NB4 (cell line): ENCODE results near the gene AMBRA1.

ENCODE experiments used
- DNase-seq: peaks from one replicate; pipeline ENCODE4 v3.0.0; 2010; ENCODE audit warnings: low read depth
- H3K4me3 ChIP-seq: one replicate; pipeline ENCODE4 v1.5.1; 2011; ENCODE audit warnings: mild to moderate bottlenecking, low read depth, low read length, moderate library complexity
- CTCF ChIP-seq: IDR thresholded peaks from one replicate; pipeline ENCODE4 v1.5.1; 2012; ENCODE audit warnings: low read depth, low read length
- MYC ChIP-seq: IDR thresholded peaks from 2 replicates; pipeline ENCODE4 v1.6.1; 2011; ENCODE audit warnings: low read depth, low read length
- POLR2A ChIP-seq: IDR thresholded peaks from 2 replicates; pipeline ENCODE4 v1.6.1; 2011; ENCODE audit warnings: mild to moderate bottlenecking; ENCODE audit not compliant: insufficient read length; ENCODE audit errors: extremely low read depth
- TF ChIP-seq, protein P1 (sequence below): IDR thresholded peaks from 2 replicates; pipeline ENCODE4 v1.6.1; 2011; ENCODE audit warnings: low read depth, low read length

Gene AMBRA1

DNA sequence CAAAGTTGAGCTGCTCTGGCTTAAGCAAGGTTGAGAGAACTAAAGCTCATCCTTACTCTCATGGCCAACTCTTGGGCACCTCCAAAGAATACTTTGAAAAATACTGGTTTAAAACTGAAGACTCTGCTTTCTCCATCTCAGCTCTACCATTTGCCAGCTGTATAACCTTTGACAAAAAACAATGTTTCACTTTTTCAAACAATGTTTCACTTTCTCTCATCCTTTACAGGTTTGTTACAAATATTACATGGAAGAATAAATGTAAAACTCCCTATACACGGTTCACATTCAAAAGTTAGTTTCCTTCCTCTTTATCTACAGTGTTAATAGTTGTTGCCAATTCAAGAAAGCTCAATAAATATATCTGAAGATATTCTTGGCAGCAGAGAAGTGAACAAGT, 19.2 kb downstream of the AMBRA1 start:
- no peak for TF ChIP-seq CTCF
- TF ChIP-seq MYC, result no peak
- no peak for TF ChIP-seq POLR2A
- TF ChIP-seq, protein P1, sequence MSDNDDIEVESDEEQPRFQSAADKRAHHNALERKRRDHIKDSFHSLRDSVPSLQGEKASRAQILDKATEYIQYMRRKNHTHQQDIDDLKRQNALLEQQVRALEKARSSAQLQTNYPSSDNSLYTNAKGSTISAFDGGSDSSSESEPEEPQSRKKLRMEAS, result no peak
- no peak for DNase-seq
- H3K4me3 ChIP-seq, result no peak overlapping the region

- H3K4me3 ChIP-seq, result no peak overlapping the region
- no peak for DNase-seq
- no peak for TF ChIP-seq MYC
- TF ChIP-seq CTCF, result no peak
- TF ChIP-seq, protein P1, result no peak
- TF ChIP-seq POLR2A, result no peak
Measured at GRCh38 chr11:46570790-46571398, 22.9 kb downstream of the AMBRA1 start.

DNA sequence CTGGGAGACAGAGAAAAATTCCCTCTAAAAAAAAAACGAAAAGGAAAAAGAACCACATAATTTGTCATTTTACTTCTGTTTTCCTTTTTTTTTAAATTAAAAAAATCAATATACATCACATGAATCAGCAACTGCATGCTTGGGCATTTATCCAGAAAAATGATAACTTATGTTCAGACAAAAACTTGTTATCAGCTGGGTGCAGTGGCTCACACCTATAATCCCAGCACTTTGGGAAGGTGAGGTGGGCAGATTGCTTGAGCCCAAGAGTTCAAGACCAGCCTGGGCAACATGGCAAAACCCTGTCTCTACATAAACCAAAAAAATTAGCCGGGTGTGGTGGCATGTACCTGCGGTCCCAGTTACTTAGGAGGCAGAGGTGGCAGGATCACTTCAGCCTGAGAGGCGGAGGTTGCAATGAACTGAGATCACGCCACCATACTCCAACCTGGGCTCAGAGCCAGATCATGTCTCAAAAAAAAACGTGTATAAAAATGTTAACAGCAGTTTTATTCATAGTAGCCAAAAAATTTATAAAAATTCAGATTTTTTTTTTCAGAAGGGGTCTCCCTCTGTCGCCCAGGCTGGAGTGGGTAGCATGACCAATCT, 28.5 kb downstream of the AMBRA1 start:
- H3K4me3 ChIP-seq, result no peak overlapping the region
- DNase-seq, result no peak
- TF ChIP-seq MYC, result no peak
- TF ChIP-seq POLR2A, result no peak
- TF ChIP-seq CTCF, result no peak
- TF ChIP-seq, protein P1, result no peak

- no peak for TF ChIP-seq POLR2A
- no peak for TF ChIP-seq MYC
- TF ChIP-seq CTCF, result no peak
- TF ChIP-seq, protein P1, result no peak
- H3K4me3 ChIP-seq, result no peak overlapping the region
- DNase-seq, result no peak
Measured at GRCh38 chr11:46564459-46564858, 29.4 kb downstream of the AMBRA1 start.

GRCh38 chr11:46562527-46562926, 31.3 kb downstream of the AMBRA1 start:
- DNase-seq, result no peak
- TF ChIP-seq, protein P1, result no peak
- TF ChIP-seq CTCF, result no peak
- TF ChIP-seq POLR2A, result no peak
- TF ChIP-seq MYC, result no peak
- no peak overlapping the region for H3K4me3 ChIP-seq
